Measurements from ENCODE around the gene DHRSX.
"Not testable (repeated sequence)": the region's sequence is repeated elsewhere in the genome, so short reads cannot be mapped to it uniquely, and the experiment has no call there.

DHRSX gene

GRCh38 chrX:2389731-2390130, 111.0 kb downstream of the DHRSX start:
- DNase-seq: not testable (repeated sequence)

GRCh38 chrX:2389324-2389723, 111.5 kb downstream of the DHRSX start:
- DNase-seq: no peak

- DNase-seq: no peak
Measured at GRCh38 chrX:2388669-2389068, 112.1 kb downstream of the DHRSX start.

- no peak for DNase-seq
Measured at GRCh38 chrX:2387614-2388239, 113.0 kb downstream of the DHRSX start.

GRCh38 chrX:2385224-2385623, 115.6 kb downstream of the DHRSX start:
- no peak for DNase-seq

GRCh38 chrX:2384486-2384885, 116.3 kb downstream of the DHRSX start:
- no peak for DNase-seq

GRCh38 chrX:2383735-2384134, 117.0 kb downstream of the DHRSX start:
- no peak for DNase-seq

- DNase-seq: no peak
Measured at GRCh38 chrX:2383144-2383543, 117.6 kb downstream of the DHRSX start.

- not testable (repeated sequence) for DNase-seq
Measured at GRCh38 chrX:2382433-2383048, 118.2 kb downstream of the DHRSX start.

DNA sequence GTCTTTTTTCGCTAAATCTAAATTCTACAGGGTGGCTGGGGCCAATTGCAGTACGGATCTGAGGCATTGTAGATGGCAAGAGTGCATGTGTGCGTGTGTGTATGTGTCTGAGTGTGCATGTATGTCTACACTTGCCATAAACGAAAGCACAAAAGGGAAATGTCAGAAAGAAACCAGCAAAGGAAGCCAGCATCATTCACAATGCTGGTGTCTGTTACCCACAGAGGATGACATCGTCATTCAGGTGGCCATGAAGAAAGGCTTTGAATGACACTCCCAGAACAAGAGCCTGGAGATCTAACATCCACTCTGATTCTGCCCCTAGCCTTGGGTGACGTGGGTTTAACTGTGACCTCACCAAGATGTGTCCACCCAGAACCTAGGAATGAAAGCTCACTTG, 124.6 kb downstream of the DHRSX start:
- DNase-seq: no peak

DNA sequence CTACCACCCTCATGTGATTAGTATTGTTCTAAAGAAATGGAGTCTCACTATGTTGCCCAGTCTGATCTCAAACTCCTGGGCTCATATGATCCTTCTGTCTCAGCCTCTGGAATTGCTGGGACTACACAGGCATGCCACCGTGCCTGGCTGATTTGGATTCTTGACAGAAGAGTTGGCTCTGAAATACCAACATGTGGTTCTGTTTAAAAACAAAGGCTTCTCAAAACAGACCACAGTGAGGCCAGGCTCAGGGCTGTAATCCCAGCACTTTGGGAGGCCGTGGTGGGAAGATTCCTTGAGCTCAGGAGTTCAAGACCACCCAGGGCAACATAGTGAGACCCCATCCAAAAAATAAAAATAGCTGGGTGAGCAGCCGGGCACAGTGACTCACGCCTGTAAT, 126.7 kb downstream of the DHRSX start:
- no peak for DNase-seq

DNA sequence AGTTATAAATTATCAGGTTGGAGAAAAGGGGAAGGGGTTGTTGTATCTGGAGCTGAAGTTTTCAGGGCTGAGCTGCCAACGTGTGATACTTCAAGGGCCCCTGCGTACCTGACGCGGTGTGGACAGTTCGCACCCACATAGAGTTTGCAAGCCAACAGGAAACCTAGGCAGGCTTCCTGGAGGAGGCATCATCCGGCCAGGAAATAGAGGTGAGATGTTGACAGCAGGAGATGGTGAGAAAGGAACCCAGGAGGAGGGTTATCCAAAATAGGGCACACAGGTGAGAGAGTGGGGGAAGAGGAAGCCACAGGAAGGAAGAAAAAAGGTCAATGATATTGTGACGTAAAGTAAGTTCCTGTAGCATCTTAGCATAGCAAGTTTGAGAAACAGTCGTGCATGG, 127.2 kb downstream of the DHRSX start:
- no peak for DNase-seq

- no peak for DNase-seq
Measured at GRCh38 chrX:2371026-2371711, 129.6 kb downstream of the DHRSX start.

DNA sequence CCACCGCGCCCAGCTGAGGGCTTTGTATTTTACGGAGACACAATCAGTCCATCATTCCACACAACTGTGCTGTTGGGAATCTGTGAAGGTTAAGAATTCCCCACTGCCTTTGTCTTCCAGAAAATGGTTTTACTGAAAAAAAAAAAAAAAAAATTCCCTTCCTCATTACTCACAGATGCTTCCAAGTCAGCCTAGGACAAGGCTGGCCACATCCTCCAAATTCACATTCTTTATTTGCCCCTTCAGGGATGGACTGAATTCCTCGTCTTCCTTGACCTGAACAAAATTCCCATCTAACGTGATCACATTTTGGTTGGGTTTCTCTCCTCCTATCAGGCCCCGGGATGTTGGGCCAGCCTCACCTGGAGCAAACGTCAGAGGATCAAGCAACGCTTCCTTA, 130.3 kb downstream of the DHRSX start:
- DNase-seq: no peak

DNA sequence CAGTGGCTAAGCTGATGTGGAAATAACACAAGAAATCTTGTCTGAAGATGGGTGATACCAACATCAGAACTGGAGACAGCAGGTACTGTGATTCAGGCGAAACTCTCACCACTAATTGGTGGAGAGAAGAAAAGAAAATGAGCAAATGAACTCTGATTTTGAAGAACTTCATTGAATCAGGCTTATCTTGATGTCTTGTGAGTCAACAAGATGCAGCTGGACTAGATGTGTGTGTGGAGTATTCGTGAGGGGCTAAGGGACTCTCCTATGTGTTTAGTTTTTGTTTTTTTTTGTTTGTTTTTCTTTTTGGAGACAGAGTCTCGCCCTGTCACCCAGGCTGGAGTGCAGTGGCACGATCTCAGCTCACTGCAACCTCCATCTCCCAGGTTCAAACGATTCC, 131.6 kb downstream of the DHRSX start:
- DNase-seq: no peak

GRCh38 chrX:2360731-2361130, 140.0 kb downstream of the DHRSX start:
- DNase-seq: no peak

GRCh38 chrX:2359522-2359921, 141.3 kb downstream of the DHRSX start:
- DNase-seq: not testable (repeated sequence)

DNA sequence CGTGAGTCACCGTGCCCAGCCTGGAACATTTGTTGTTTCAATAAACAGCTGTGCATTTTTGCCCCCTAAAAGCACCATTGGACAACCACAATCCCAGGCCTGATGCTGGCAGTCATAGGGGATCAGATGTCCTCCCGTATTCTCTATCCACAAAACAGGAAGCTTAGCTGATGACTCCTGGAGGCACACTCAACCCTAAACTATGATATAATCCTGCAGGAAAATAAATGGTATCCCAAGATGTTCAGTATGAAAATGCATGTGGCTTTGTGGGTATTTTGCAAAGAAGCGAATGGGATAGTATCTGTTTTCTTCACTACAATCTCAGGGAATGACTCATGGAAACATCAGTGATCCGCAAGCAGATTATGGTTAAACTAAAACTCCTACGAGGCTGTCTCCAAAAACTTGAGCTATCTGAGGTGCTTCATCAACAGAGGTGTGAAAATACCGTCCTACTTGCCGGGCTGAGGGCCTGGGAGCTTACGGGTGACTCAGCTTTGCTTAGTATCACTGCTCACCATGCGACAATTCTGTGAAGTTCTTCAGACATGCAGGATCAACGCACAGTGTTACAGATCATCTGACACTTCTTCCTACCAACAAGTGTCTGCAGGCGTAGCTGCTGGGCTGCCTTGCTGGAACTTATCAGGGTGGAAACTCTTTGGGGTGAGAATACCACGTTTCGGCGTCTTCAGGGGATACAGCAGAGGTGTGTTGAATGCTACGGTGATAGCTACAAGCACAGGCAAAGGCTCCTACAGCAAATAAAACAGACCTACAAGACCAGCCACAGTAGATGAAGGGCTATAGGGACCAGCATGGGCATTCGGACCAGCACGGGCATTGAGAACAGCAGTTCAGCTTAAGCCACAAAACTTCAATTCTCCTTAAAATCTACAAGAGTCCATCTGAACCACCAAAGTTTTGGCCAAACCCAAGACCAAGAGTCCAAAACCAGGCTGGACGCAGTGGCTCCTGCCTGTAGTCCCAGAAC, 148.5 kb downstream of the DHRSX start:
- no peak for DNase-seq

GRCh38 chrX:2351321-2351720, 149.5 kb downstream of the DHRSX start:
- no peak for DNase-seq

DNA sequence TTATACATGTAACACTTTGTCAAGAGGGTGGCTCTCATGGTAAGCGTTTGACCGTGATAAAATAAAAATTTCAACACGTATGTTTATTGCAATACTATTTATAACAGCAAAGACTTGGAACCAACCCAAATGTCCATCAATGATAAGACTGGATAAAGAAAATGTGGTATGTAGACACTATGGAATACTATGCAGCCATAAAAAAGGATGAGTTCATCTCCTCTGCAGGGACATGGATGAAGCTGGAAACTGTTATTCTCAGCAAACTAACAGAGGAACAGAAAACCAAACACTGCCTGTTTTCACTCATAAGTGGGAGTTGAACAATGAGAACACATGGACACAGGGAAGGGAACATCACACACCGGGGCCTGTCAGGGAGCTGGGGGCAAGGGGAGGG, 150.1 kb downstream of the DHRSX start:
- not testable (repeated sequence) for DNase-seq

- not testable (repeated sequence) for DNase-seq
Measured at GRCh38 chrX:2350036-2350435, 150.7 kb downstream of the DHRSX start.

DNA sequence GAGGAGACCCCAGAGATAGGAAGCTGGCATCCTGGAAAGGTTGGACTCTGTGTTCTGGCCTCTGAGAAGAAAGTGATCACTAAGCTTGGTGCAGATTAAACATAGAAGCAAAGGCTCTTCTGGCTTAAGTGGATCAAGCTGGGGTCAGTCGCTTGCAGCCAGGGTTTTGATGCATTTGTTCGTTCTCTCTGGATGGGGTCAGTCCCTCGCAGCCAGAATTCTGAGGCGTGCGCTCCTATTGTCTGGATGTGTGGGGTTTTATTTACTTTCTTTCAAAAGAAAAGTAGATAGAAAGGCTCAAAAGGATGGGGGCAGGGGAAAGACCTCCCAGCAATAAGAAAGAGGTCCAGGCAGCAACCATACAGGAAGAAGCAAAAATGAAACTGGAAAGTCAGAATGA, 152.6 kb downstream of the DHRSX start:
- no peak for DNase-seq

DNA sequence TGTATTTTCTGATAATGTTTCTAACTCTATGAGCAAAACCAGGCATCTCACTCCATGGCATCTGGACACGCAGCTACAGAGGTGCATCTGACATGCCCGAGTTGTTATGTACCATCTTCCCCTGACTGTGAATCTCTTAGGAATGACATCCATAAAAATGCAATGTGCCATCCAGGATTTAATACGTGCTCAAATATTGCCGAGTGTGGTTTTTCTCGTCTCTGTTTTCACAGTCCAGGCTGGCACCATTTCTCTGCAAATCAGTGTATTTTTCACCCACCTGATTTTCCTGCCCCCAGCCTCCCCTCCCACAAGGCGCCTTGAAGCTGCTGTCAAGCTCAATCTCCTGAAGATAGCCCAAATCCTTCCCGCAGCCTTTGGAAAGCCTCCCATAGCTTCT, 154.6 kb downstream of the DHRSX start:
- DNase-seq: no peak
